ENCODE results near the gene ZCCHC17.

ZCCHC17 gene

GRCh38 chr1:31400393-31400792 lies 103.6 kb downstream of the ZCCHC17 start:
- no peak for TF ChIP-seq CTCF (IDR thresholded peaks at IDR 0.05; ENCODE audit: low read length, missing control alignments)
- H3K4me3 ChIP-seq (replicated peaks; ENCODE audit: low read depth, low read length) = no peak overlapping the region
- peak; percentile 29 for DNase-seq (ENCODE audit: low read depth)

- no peak overlapping the region for H3K4me3 ChIP-seq (replicated peaks; ENCODE audit: low read depth, low read length)
- no peak for DNase-seq (ENCODE audit: low read depth)
- peak; percentile 5 for TF ChIP-seq CTCF (IDR thresholded peaks at IDR 0.05; ENCODE audit: low read length, missing control alignments)
Observed at GRCh38 chr1:31401241-31401640, 104.4 kb downstream of the ZCCHC17 start.

DNA sequence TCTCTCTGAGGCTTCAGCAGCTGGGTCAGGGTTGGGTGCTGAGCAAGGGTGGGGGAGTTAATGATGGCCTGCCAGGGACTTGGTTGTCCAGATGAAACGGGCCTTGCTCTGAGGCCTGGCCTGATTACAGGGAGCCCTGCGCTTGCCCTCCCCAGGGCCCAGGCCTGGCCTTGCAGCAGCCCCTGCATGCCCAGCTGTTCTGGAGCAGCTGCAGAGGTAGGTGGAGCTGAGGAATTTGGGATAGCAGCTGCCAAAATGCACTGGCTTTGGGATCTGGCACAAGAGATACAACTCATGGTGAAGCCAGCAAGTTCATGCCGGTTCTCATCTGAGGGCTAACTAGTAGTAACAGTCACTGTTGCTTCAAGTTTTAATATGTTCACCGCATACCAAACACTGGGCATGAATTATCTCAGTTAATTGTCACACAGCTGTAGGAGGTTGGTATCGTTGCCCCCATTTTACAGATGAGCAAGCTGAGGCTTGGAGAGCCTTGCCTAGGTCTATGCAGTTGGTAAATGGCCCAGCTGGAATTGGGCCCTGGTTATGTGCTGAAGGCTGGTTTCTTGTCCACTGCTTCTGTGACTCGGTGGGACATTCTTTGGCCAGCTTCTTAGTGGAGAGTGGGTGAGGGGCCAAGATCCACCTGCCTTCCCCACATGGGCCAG lies 108.9 kb downstream of the ZCCHC17 start:
- DNase-seq (ENCODE audit: low read depth) = no peak
- no peak for TF ChIP-seq CTCF (IDR thresholded peaks at IDR 0.05; ENCODE audit: low read length, missing control alignments)
- no peak overlapping the region for H3K4me3 ChIP-seq (replicated peaks; ENCODE audit: low read depth, low read length)

- no peak overlapping the region for H3K4me3 ChIP-seq (replicated peaks; ENCODE audit: low read depth, low read length)
- peak; percentile 18 for DNase-seq (ENCODE audit: low read depth)
- TF ChIP-seq CTCF (IDR thresholded peaks at IDR 0.05; ENCODE audit: low read length, missing control alignments) = no peak
Observed at GRCh38 chr1:31407029-31407626, 110.3 kb downstream of the ZCCHC17 start.

DNA sequence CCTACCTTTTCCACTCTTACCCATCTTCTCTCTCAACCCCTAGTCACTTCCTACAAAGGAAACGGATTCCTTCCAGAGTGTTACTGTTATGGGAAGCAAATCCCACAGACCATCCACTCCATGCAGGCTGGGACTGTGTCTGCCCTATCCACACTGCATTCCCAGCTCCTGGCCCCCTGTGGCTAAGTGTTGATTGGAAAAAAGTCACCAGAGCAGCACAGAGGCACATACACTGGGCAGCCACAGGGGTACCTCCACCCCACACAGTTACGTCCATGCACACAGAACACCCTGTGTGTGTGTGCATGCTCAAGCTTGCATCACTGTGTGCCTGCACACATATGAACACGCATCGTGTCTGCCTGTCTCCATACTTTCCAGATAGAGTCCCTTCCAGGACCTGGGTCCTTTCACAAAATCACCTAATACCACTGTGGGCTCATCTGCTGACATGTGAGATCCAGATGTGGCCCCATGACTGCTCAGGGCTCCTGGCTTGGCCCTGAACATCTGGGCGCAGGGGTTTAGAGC lies 112.0 kb downstream of the ZCCHC17 start:
- H3K4me3 ChIP-seq (replicated peaks; ENCODE audit: low read depth, low read length) = no peak overlapping the region
- no peak for TF ChIP-seq CTCF (IDR thresholded peaks at IDR 0.05; ENCODE audit: low read length, missing control alignments)
- DNase-seq (ENCODE audit: low read depth) = no peak

DNA sequence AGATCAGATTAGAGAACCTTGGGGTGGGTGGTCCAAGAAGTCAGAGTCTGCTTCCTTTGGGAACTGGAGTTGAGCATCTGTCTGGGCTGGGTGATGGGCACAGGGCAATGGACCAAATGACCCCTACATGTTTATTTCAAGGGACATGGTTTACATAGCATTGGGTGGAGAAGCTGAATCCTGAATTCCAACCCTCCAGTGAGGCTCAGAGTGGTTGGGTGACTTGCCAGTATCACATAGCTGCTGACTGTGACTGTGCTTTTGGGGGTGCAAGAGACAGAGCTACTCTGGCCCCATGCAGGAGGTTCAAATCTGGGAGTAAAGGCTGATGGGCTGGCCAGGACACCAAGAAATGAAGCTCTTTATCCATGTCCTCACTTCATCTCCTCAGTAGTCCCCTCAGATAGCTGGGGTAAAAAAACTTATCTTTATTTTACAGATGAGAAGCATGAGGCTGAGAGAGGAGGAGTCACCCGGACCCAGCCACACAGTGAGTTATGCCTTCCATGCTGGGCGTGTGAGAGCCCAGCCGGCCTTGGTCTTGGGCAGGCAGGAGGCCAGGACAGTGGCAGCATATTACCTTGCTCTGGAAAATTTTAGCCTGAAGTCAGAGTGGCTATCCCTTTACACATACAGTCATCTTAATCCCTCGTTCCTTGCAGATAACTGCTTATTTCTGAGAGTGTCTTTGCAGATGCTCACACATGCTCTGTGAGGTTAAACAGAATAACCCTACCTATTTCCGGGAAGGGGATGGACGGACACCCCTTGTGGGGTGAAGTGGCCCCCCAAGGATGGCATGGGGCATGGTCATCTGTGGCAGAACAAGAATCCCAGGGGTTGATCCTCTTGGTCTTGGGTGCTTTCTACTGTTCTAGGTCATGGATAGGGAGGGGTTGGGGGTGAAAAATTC lies 113.4 kb downstream of the ZCCHC17 start:
- DNase-seq (ENCODE audit: low read depth) = no peak
- no peak for TF ChIP-seq CTCF (IDR thresholded peaks at IDR 0.05; ENCODE audit: low read length, missing control alignments)
- H3K4me3 ChIP-seq (replicated peaks; ENCODE audit: low read depth, low read length) = no peak overlapping the region

Measured in fibroblast of pulmonary artery (primary cell).